KMS-11 (cell line): ENCODE data around the gene ANAPC7.
"Not testable (repeated sequence)": the region's sequence is repeated elsewhere in the genome, so short reads cannot be mapped to it uniquely, and the experiment has no call there.

Experiments
- H2AFZ ChIP-seq: fragments of 200-600 bp; sonication (generic); 2 replicates; pipeline ENCODE4 v1.6.1; 2016; ENCODE audit warnings: antibody characterized with exemption, mixed run types, low read depth
- H3K27ac ChIP-seq: fragments of 200-600 bp; sonication (generic); 2 replicates; pipeline ENCODE4 v1.6.1; 2016; ENCODE audit warnings: mild to moderate bottlenecking, mixed run types
- H3K27me3 ChIP-seq: fragments of 200-600 bp; sonication (generic); 2 replicates; pipeline ENCODE4 v1.6.1; 2017; ENCODE audit warnings: mild to moderate bottlenecking, low read depth, mixed run types, moderate library complexity; ENCODE audit not compliant: insufficient read depth
- H3K36me3 ChIP-seq: fragments of 200-600 bp; sonication (generic); 2 replicates; pipeline ENCODE4 v1.6.1; 2017; ENCODE audit warnings: mild to moderate bottlenecking, mixed run types; ENCODE audit not compliant: insufficient read depth
- H3K4me1 ChIP-seq: fragments of 200-600 bp; sonication (generic); 2 replicates; pipeline ENCODE4 v1.6.1; 2016; ENCODE audit warnings: mild to moderate bottlenecking, low read depth, mixed run types; ENCODE audit not compliant: poor library complexity, severe bottlenecking
- H3K4me2 ChIP-seq: fragments of 200-600 bp; sonication (generic); 2 replicates; pipeline ENCODE4 v1.7.0; 2016; ENCODE audit warnings: mild to moderate bottlenecking, mixed run types
- H3K4me3 ChIP-seq: fragments of 200-600 bp; sonication (generic); IDR thresholded peaks from 2 replicates; pipeline ENCODE4 v1.6.1; 2017; ENCODE audit warnings: low read depth, low read length, mixed read lengths; ENCODE audit not compliant: insufficient read depth
- H3K79me2 ChIP-seq: fragments of 200-600 bp; sonication (generic); 2 replicates; pipeline ENCODE4 v1.6.1; 2016; ENCODE audit warnings: low read depth, mixed run types; ENCODE audit not compliant: insufficient read depth
- H3K9ac ChIP-seq: fragments of 200-600 bp; sonication (generic); 2 replicates; pipeline ENCODE4 v1.6.1; 2016; ENCODE audit warnings: mild to moderate bottlenecking, mixed run types
- H4K20me1 ChIP-seq: fragments of 200-600 bp; sonication (generic); 2 replicates; pipeline ENCODE4 v1.6.1; 2016; ENCODE audit warnings: mild to moderate bottlenecking, mixed run types; ENCODE audit not compliant: insufficient read depth
- CTCF ChIP-seq: fragments of 200-600 bp; sonication (generic); conservative IDR thresholded peaks from 2 replicates; pipeline ENCODE4 v1.6.1; 2017; ENCODE audit warnings: low read depth, mild to moderate bottlenecking, antibody characterized with exemption, low read length, moderate library complexity, mixed read lengths

Gene ANAPC7

GRCh38 chr12:110436231-110436630 is 32.7 kb upstream of the ANAPC7 start:
- Histone ChIP-seq H3K36me3 (no peaks in the 10 kb centered on the region), H2AFZ (no peak overlapping the region), H3K4me1 (peaks cover under 1% of the 10 kb centered on the region), H3K9ac (no peak overlapping the region), H4K20me1 (no peaks in the 10 kb centered on the region), H3K4me3 (no peak overlapping the region), H3K79me2 (no peaks in the 10 kb centered on the region), H3K27ac (no peak overlapping the region), H3K4me2 (no peak overlapping the region), H3K27me3 (no peaks in the 10 kb centered on the region)
- TF ChIP-seq CTCF: no peak

- Histone ChIP-seq H3K36me3 (no peaks in the 10 kb centered on the region), H3K4me3 (no peak overlapping the region), H3K9ac (no peak overlapping the region), H3K4me2 (no peak overlapping the region), H2AFZ (no peak overlapping the region), H3K4me1 (peaks cover 4% of the 10 kb centered on the region), H3K27me3 (no peaks in the 10 kb centered on the region), H3K27ac (no peak overlapping the region), H3K79me2 (no peaks in the 10 kb centered on the region), H4K20me1 (no peaks in the 10 kb centered on the region)
- TF ChIP-seq CTCF: no peak
Observed at GRCh38 chr12:110431957-110432587, 28.6 kb upstream of the ANAPC7 start.

DNA sequence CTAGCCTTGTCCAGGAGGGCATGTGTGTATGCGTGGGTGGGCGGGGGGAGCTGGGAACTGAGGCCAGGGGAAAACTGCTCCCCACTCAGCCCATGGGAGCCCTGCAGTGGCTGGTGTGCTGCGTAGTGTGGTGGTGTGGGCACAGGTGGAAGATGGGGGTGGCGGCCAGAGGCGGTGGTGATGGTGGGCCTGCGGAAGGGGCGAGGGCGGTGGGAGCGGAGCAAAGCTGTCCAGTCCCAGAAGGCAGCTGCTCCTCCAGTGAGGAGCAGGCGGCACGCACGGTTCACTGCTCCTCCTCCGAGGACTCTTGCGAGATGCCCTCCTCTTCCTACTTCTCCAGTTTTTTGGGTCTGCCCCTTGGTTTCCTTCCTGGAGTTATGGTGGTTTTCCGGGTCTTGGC is 26.2 kb upstream of the ANAPC7 start:
- not testable (repeated sequence) for H3K4me2 ChIP-seq, H2AFZ ChIP-seq, H4K20me1 ChIP-seq, H3K9ac ChIP-seq, H3K4me3 ChIP-seq, H3K79me2 ChIP-seq, H3K27ac ChIP-seq, H3K4me1 ChIP-seq, H3K36me3 ChIP-seq, H3K27me3 ChIP-seq

DNA sequence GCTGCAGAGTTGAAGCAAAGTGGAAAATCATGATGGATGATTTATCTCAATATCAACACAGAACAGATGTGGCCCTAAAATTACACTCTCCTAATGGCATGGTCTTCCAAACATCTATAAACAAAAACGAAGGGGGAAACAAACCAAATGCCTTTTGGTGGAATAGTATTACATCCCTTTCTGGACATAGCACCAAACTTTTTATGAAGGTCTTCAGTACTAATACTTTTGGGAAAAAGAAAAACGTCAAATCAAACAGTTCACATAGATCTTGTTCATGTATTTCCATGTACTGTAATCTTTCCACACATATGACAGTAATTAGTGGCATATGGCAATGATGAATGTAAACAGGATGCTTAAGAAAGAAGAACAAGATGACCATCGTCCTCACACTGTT is 22.9 kb upstream of the ANAPC7 start:
- H3K27ac ChIP-seq: no peak overlapping the region
- no peak for TF ChIP-seq CTCF

GRCh38 chr12:110424237-110424636 is 20.7 kb upstream of the ANAPC7 start:
- no peak for TF ChIP-seq CTCF
- Histone ChIP-seq H3K36me3 (no peaks in the 10 kb centered on the region), H2AFZ (no peak overlapping the region), H3K4me1 (no peaks in the 10 kb centered on the region), H4K20me1 (no peaks in the 10 kb centered on the region), H3K4me2 (no peak overlapping the region), H3K27me3 (no peaks in the 10 kb centered on the region), H3K27ac (no peak overlapping the region), H3K79me2 (no peaks in the 10 kb centered on the region), H3K4me3 (no peak overlapping the region), H3K9ac (no peak overlapping the region)

More for the DNA sequence above, 22.9 kb upstream of the ANAPC7 start:
- no peak overlapping the region for H3K4me3 ChIP-seq
- no peak overlapping the region for H2AFZ ChIP-seq
- no peak overlapping the region for H3K4me2 ChIP-seq
- no peaks in the 10 kb centered on the region for H3K27me3 ChIP-seq
- H3K36me3 ChIP-seq: no peaks in the 10 kb centered on the region
- H3K4me1 ChIP-seq: peaks cover 4% of the 10 kb centered on the region
- H3K9ac ChIP-seq: no peak overlapping the region
- H4K20me1 ChIP-seq: no peaks in the 10 kb centered on the region
- no peaks in the 10 kb centered on the region for H3K79me2 ChIP-seq
